HEK293T (cell line): ENCODE results near the gene ATP9B.

Experiments
- BHLHE40 ChIP-seq: fragments of 450-650 bp; IDR thresholded peaks from 2 replicates; pipeline ENCODE4 v1.6.1; 2016; ENCODE audit warnings: mild to moderate bottlenecking, moderate library complexity, borderline replicate concordance
- ELF4 ChIP-seq: fragments of 450-650 bp; IDR thresholded peaks from 2 replicates; pipeline ENCODE4 v1.6.1; 2017; ENCODE audit warnings: antibody characterized with exemption
- FOXA1 ChIP-seq: fragments of 450-650 bp; IDR thresholded peaks from 2 replicates; pipeline ENCODE4 v1.6.1; 2016; ENCODE audit warnings: mild to moderate bottlenecking
- FOXK2 ChIP-seq: fragments of 450-650 bp; IDR thresholded peaks from 2 replicates; pipeline ENCODE4 v1.6.1; 2016; ENCODE audit warnings: mild to moderate bottlenecking
- FOXM1 ChIP-seq: fragments of 450-650 bp; IDR thresholded peaks from 2 replicates; pipeline ENCODE4 v1.6.1; 2017; ENCODE audit warnings: mild to moderate bottlenecking, borderline replicate concordance
- HDGF ChIP-seq: fragments of 450-650 bp; IDR thresholded peaks from 2 replicates; pipeline ENCODE4 v1.6.1; 2017; ENCODE audit warnings: antibody characterized with exemption, borderline replicate concordance
- LEF1 ChIP-seq: fragments of 450-650 bp; IDR thresholded peaks from 2 replicates; pipeline ENCODE4 v1.6.1; 2017; ENCODE audit warnings: mild to moderate bottlenecking, borderline replicate concordance
- NFRKB ChIP-seq: fragments of 450-650 bp; IDR thresholded peaks from 2 replicates; pipeline ENCODE4 v1.6.1; 2016; ENCODE audit warnings: mild to moderate bottlenecking, moderate library complexity
- SP1 ChIP-seq: fragments of 450-650 bp; IDR thresholded peaks from 2 replicates; pipeline ENCODE4 v1.6.1; 2017
- SUZ12 ChIP-seq: fragments of 450-650 bp; IDR thresholded peaks from 2 replicates; pipeline ENCODE4 v1.6.1; 2016; ENCODE audit warnings: mild to moderate bottlenecking
- TARDBP ChIP-seq: fragments of 450-650 bp; IDR thresholded peaks from 2 replicates; pipeline ENCODE4 v1.6.1; 2016

- no peak for TF ChIP-seq HDGF
- no peak for TF ChIP-seq TARDBP
- TF ChIP-seq FOXK2: no peak
- TF ChIP-seq SUZ12: no peak
- no peak for TF ChIP-seq FOXA1
- no peak for TF ChIP-seq LEF1
- TF ChIP-seq BHLHE40: no peak
- TF ChIP-seq SP1: no peak
- no peak for TF ChIP-seq NFRKB
- no peak for TF ChIP-seq ELF4
- TF ChIP-seq FOXM1: no peak
These were observed 24.8 kb downstream of the ATP9B start for GRCh38 chr18:79093986-79094385.
